ENCODE measurements around the gene TGFA.

- TF ChIP-seq, protein P1, sequence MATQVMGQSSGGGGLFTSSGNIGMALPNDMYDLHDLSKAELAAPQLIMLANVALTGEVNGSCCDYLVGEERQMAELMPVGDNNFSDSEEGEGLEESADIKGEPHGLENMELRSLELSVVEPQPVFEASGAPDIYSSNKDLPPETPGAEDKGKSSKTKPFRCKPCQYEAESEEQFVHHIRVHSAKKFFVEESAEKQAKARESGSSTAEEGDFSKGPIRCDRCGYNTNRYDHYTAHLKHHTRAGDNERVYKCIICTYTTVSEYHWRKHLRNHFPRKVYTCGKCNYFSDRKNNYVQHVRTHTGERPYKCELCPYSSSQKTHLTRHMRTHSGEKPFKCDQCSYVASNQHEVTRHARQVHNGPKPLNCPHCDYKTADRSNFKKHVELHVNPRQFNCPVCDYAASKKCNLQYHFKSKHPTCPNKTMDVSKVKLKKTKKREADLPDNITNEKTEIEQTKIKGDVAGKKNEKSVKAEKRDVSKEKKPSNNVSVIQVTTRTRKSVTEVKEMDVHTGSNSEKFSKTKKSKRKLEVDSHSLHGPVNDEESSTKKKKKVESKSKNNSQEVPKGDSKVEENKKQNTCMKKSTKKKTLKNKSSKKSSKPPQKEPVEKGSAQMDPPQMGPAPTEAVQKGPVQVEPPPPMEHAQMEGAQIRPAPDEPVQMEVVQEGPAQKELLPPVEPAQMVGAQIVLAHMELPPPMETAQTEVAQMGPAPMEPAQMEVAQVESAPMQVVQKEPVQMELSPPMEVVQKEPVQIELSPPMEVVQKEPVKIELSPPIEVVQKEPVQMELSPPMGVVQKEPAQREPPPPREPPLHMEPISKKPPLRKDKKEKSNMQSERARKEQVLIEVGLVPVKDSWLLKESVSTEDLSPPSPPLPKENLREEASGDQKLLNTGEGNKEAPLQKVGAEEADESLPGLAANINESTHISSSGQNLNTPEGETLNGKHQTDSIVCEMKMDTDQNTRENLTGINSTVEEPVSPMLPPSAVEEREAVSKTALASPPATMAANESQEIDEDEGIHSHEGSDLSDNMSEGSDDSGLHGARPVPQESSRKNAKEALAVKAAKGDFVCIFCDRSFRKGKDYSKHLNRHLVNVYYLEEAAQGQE (IDR thresholded peaks at IDR 0.05), result no peak
- TF ChIP-seq RNF2 (IDR thresholded peaks at IDR 0.05; ENCODE audit: borderline replicate concordance, low read depth) (no peak), EP300 (IDR thresholded peaks at IDR 0.05) (no peak), POLR2A (IDR thresholded peaks at IDR 0.05; ENCODE audit: low read length) (no peak), BCL3 (IDR thresholded peaks at IDR 0.05) (no peak)
- TF ChIP-seq, protein P2, sequence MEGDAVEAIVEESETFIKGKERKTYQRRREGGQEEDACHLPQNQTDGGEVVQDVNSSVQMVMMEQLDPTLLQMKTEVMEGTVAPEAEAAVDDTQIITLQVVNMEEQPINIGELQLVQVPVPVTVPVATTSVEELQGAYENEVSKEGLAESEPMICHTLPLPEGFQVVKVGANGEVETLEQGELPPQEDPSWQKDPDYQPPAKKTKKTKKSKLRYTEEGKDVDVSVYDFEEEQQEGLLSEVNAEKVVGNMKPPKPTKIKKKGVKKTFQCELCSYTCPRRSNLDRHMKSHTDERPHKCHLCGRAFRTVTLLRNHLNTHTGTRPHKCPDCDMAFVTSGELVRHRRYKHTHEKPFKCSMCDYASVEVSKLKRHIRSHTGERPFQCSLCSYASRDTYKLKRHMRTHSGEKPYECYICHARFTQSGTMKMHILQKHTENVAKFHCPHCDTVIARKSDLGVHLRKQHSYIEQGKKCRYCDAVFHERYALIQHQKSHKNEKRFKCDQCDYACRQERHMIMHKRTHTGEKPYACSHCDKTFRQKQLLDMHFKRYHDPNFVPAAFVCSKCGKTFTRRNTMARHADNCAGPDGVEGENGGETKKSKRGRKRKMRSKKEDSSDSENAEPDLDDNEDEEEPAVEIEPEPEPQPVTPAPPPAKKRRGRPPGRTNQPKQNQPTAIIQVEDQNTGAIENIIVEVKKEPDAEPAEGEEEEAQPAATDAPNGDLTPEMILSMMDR (IDR thresholded peaks at IDR 0.05), result no peak
- TF ChIP-seq, protein P3, sequence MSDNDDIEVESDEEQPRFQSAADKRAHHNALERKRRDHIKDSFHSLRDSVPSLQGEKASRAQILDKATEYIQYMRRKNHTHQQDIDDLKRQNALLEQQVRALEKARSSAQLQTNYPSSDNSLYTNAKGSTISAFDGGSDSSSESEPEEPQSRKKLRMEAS (IDR thresholded peaks at IDR 0.05), result no peak
Observed at GRCh38 chr2:70433315-70433714, 120.3 kb downstream of the TGFA start.
